ENCODE data around the gene DAP3.

- TF ChIP-seq EZH2phosphoT487 (IDR thresholded peaks at IDR 0.05; ENCODE audit: borderline replicate concordance): no peak
- no peak for TF ChIP-seq CTCF (conservative IDR thresholded peaks at IDR 0.05; ENCODE audit: low read length)
Measured at GRCh38 chr1:155777582-155777981, 88.7 kb downstream of the DAP3 start.

All from Loucy (cell line).